ENCODE measurements around the gene PPP1R27.

PPP1R27 gene

DNA sequence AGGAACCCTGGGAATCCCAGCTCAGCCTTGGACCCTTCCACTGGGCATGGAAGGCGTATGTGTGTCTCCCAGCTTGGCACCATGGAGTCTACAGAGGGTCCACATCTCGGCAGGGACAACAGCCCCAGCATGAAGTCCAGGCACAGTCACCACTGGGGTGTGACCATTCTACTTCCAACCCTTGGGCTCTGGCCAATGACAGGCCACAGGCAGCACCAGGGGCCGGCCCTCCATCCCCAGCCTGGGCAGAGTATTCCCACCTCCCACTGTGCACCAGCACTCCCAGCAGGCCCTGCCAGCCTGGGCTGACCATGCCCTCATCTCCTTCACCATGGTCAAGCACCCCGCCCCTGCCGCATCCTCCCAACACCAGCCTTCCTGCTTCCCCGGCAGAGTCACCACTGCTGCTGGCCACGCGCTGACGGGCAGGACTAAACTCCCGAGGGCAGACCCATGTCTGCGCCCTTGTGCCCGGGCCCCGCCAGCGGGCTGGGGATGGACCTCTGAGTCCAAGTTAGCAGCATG is 9.5 kb upstream of the PPP1R27 start:
- TF ChIP-seq, protein P1, sequence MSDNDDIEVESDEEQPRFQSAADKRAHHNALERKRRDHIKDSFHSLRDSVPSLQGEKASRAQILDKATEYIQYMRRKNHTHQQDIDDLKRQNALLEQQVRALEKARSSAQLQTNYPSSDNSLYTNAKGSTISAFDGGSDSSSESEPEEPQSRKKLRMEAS (IDR thresholded peaks at IDR 0.05; ENCODE audit: low read depth, low read length) = no peak
- TF ChIP-seq POLR2A (IDR thresholded peaks at IDR 0.05; ENCODE audit: extremely low read depth, insufficient read length) = no peak
- TF ChIP-seq, protein P2, sequence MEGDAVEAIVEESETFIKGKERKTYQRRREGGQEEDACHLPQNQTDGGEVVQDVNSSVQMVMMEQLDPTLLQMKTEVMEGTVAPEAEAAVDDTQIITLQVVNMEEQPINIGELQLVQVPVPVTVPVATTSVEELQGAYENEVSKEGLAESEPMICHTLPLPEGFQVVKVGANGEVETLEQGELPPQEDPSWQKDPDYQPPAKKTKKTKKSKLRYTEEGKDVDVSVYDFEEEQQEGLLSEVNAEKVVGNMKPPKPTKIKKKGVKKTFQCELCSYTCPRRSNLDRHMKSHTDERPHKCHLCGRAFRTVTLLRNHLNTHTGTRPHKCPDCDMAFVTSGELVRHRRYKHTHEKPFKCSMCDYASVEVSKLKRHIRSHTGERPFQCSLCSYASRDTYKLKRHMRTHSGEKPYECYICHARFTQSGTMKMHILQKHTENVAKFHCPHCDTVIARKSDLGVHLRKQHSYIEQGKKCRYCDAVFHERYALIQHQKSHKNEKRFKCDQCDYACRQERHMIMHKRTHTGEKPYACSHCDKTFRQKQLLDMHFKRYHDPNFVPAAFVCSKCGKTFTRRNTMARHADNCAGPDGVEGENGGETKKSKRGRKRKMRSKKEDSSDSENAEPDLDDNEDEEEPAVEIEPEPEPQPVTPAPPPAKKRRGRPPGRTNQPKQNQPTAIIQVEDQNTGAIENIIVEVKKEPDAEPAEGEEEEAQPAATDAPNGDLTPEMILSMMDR (IDR thresholded peaks at IDR 0.05; ENCODE audit: low read depth, low read length) = no peak
- no peak for TF ChIP-seq MYC (IDR thresholded peaks at IDR 0.05; ENCODE audit: low read depth, low read length)
- H3K4me3 ChIP-seq (ENCODE audit: low read depth, low read length) = no peak overlapping the region
- DNase-seq (ENCODE audit: low read depth) = no peak

DNA sequence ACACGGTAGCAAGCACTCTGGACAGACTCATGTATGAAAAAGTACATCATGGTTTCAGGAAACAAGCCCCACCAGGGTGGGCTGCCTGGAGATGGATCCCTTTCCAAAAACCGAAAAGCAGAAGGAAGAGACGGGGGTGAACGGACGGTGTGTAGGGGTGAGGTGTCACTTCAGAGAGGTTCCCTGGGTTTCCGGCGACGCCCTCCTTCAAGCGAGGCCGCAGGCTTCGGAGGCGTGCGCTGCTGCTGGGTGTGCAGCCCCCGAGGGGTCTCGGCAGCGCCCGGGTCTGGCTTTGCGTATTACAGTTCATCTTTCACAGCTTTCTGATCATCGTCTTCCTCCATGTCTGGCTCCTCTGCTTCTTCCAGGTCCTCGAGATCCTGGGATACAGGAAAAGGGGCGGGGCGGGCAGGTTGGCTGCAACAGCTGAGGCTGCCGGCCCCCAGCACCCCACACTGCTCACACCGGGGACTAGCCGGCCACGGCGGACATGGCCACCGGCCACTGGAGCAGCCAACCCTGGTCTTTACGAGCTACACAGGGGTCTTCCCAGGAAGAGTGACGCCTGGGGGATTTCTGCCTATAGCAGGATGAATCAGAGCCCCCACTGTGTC is 9.0 kb upstream of the PPP1R27 start:
- no peak for DNase-seq (ENCODE audit: low read depth)
- TF ChIP-seq POLR2A (IDR thresholded peaks at IDR 0.05; ENCODE audit: extremely low read depth, insufficient read length) (no peak), MYC (IDR thresholded peaks at IDR 0.05; ENCODE audit: low read depth, low read length) (no peak)
- TF ChIP-seq, protein P1 (IDR thresholded peaks at IDR 0.05; ENCODE audit: low read depth, low read length) = no peak
- TF ChIP-seq, protein P2 (IDR thresholded peaks at IDR 0.05; ENCODE audit: low read depth, low read length) = no peak
- no peak overlapping the region for H3K4me3 ChIP-seq (ENCODE audit: low read depth, low read length)

DNA sequence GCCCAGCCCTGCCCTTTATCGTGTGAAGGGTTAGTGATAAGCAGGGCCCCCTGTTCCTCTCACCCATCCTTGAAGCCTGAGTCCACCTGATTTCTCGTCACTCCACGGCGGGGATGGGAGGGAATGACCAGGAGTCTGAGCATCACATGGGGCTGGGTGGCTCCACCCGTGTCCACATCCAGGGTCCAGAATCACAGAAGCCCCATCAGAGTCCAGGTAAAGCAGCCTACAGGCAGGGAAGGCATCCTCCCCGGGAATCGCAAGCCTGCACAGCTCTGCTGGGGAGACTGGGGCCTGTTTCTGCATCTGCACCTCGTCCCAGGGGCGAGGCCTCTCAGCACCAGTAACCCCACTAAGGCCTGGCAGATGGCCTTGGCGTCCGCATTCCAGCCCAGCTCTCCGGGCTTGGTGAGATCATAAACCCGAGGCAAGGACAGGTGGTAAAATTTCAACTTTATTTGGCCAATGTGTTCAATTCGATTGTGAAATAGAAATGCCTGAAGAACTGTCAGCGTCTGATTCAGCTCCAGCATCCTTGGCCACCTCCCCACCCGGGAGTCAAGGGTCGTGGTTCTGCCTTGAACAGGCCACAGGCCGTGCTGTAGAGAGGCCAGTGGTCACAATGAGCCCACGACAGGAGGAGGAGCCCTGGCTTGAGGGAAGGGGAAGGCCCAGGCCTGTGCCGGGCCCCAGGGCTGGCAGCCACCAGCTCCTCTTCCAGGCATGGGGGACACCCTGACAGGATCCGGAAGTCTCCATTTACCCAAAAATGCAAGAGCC is 8.1 kb upstream of the PPP1R27 start:
- no peak overlapping the region for H3K4me3 ChIP-seq (ENCODE audit: low read depth, low read length)
- TF ChIP-seq MYC (IDR thresholded peaks at IDR 0.05; ENCODE audit: low read depth, low read length) = no peak
- peak; percentile 26 for TF ChIP-seq POLR2A (IDR thresholded peaks at IDR 0.05; ENCODE audit: extremely low read depth, insufficient read length)
- TF ChIP-seq, protein P2 (IDR thresholded peaks at IDR 0.05; ENCODE audit: low read depth, low read length) = no peak
- TF ChIP-seq, protein P1 (IDR thresholded peaks at IDR 0.05; ENCODE audit: low read depth, low read length) = no peak
- peak; percentile 65 for DNase-seq (ENCODE audit: low read depth)

DNA sequence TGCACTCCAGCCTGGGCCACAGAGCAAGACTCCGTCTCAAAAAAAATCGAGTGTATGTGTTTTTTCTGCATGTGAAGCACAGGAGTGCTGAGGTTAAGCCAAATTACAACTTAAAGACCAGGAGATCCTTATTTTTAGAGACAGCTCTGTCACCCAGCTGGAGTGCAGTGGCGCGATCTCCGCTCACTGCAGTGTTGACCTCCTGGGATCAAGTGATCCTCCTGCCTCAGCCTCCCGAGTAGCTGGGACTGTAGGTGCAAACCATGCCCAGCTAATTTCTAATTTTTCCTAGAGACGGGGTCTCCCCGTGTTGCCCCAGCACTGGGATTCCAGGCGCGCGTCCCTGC is 7.5 kb upstream of the PPP1R27 start:
- DNase-seq (ENCODE audit: low read depth) = no peak
- TF ChIP-seq POLR2A (IDR thresholded peaks at IDR 0.05; ENCODE audit: extremely low read depth, insufficient read length) (no peak), MYC (IDR thresholded peaks at IDR 0.05; ENCODE audit: low read depth, low read length) (no peak)
- TF ChIP-seq, protein P2 (IDR thresholded peaks at IDR 0.05; ENCODE audit: low read depth, low read length) = no peak
- TF ChIP-seq, protein P1 (IDR thresholded peaks at IDR 0.05; ENCODE audit: low read depth, low read length) = no peak
- no peak overlapping the region for H3K4me3 ChIP-seq (ENCODE audit: low read depth, low read length)

DNA sequence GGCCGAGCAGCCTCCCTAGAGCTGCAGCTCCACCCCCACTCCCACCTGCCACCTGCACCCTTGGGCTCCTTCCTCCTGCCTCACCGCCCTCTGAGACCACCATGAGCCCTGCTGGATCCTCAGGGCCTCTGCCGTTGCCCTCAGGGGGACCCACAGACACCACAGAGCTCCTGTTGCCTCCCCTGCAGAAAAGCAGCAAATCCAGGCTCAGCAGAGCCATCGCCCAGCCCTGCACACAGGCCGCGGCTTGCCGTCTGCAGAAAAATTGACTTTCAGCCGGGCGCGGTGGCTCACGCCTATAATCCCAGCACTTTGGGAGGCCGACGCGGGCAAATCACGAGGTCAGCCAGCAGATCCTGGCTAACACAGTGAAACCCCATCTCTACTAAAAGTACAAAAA is 7.0 kb upstream of the PPP1R27 start:
- no peak for TF ChIP-seq MYC (IDR thresholded peaks at IDR 0.05; ENCODE audit: low read depth, low read length)
- DNase-seq (ENCODE audit: low read depth) = peak; percentile 89
- H3K4me3 ChIP-seq (ENCODE audit: low read depth, low read length) = peak overlapping the region; percentile 54
